Adrenal gland (tissue), 12 donors: ENCODE results near the gene DNAJB5. TPM values are rescaled to one million over a fixed set of nuclear protein-coding genes. Genes with fewer than 3 reads are reported as not detected.

ENCODE experiments used
- DNase-seq, 7 donors: peaks; one replicate each; pipeline ENCODE4 v3.0.0-alpha.2; 2019 to 2020
- H3K27ac ChIP-seq, 5 donors: fragments of 200-600 bp; sonication (generic) in 4 of 5; 1 replicate in 3 of 5; 2 replicates in 2 of 5; pipeline versions ENCODE4 v1.5.1 to v1.8.0; 2016 to 2020; ENCODE audit warnings: mild to moderate bottlenecking in 1 of 5
- H3K27me3 ChIP-seq: fragments of 200-600 bp; 2 replicates; pipeline ENCODE4 v1.8.0; 2021
- H3K36me3 ChIP-seq, 2 donors: fragments of 200-600 bp; replicated peaks in 1 of 2; 1 replicate in 1 of 2; 2 replicates in 1 of 2; pipeline versions ENCODE4 v1.5.1 to v1.8.0; 2018 to 2022
- H3K4me1 ChIP-seq, 2 donors: fragments of 200-600 bp; replicated peaks in 1 of 2; 1 replicate in 1 of 2; 2 replicates in 1 of 2; pipeline versions ENCODE4 v1.5.1 to v1.8.0; 2018 to 2021
- H3K4me3 ChIP-seq, 4 donors: fragments of 200-600 bp; sonication (generic) in 3 of 4; one replicate each; pipeline ENCODE4 v1.5.1; 2016 to 2018
- H3K9me3 ChIP-seq, 3 donors: fragments of 200-600 bp; sonication (generic) in 1 of 3; replicated peaks in 1 of 3; 1 replicate in 2 of 3; 2 replicates in 1 of 3; pipeline versions ENCODE4 v1.5.1 to v1.8.0; 2016 to 2021
- POLR2A ChIP-seq, 2 donors: fragments of 450-650 bp; IDR thresholded peaks; one replicate each; pipeline ENCODE4 v1.6.1; 2017; ENCODE audit warnings: antibody characterized with exemption in 2 of 2, mild to moderate bottlenecking in 2 of 2, moderate library complexity in 1 of 2
- WGBS, 4 donors: extraction: QIAGEN DNeasy Blood & Tissue Kit in 2 of 4; methylation state at CpG; one replicate each; pipeline versions ENCODE4 v1.1.5 to v1.1.7; 2013 to 2017; 5-methylcytosine and 5-hydroxymethylcytosine counted together
- intact Hi-C, 2 donors: fragments of 100-400 bp; cut with DNase I; formaldehyde crosslinking; loops; one replicate each; pipeline versions ENCODE4 v1.14.1 to v1.15.0; 2022 to 2023
- polyA plus RNA-seq, 3 donors: library from polyadenylated mRNA; stranded (reverse); fragments of 200-250 nt in 2 of 3; fragments of 350-450 nt in 1 of 3; fragmentation: Illumina TruSeq in 1 of 3; extraction: RNeasy Lipid Tissue Mini Kit (QIAGEN cat#74804) in 1 of 3; gene quantifications; one replicate each; pipeline ENCODE4 v1.2.3, GENCODE V29; 2013 to 2014
- total RNA-seq, 9 donors: library from RNA; depleted of rRNA in 4 of 9; stranded (reverse); fragments of >200 nt in 4 of 9; fragments of 120-200 nt in 1 of 9; fragmentation: NEBNext Ultra II Directional in 1 of 9; extraction: Animal tissue kit (Norgen Biotek cat#: 25700) in 1 of 9; gene quantifications; one replicate each; pipeline versions ENCODE4 v1.1.0 to v1.2.4, GENCODE V29; 2013 to 2023
- TF ChIP-seq, protein P1 (sequence below), 6 experiments: fragments of 450-650 bp in 4 of 6; fragments of 200-600 bp in 2 of 6; sonication (generic) in 1 of 6; IDR thresholded peaks; 1 replicate in 5 of 6; 2 replicates in 1 of 6; pipeline versions ENCODE4 v1.5.1 to v1.8.0; 2016 to 2021; ENCODE audit warnings: antibody characterized with exemption in 6 of 6, mild to moderate bottlenecking in 2 of 6, moderate library complexity in 1 of 6
- donor health status: healthy with polysubstance abuse.
- donor health status: Bipolar disorder and iron deficiency.
- donor health status: DM: yes; HTN: yes; CAD: no.
- donor health status: DM: no; HTN: no; CAD: no.
- donor health status: DM: no; HTN: no; CAD: no.
- donor health status: DM: yes; HTN: yes; CAD: no.

Gene DNAJB5
- total and polyA plus RNA-seq, 12 donors, result 6.2 to 22.4 (median 14.1) TPM

DNA sequence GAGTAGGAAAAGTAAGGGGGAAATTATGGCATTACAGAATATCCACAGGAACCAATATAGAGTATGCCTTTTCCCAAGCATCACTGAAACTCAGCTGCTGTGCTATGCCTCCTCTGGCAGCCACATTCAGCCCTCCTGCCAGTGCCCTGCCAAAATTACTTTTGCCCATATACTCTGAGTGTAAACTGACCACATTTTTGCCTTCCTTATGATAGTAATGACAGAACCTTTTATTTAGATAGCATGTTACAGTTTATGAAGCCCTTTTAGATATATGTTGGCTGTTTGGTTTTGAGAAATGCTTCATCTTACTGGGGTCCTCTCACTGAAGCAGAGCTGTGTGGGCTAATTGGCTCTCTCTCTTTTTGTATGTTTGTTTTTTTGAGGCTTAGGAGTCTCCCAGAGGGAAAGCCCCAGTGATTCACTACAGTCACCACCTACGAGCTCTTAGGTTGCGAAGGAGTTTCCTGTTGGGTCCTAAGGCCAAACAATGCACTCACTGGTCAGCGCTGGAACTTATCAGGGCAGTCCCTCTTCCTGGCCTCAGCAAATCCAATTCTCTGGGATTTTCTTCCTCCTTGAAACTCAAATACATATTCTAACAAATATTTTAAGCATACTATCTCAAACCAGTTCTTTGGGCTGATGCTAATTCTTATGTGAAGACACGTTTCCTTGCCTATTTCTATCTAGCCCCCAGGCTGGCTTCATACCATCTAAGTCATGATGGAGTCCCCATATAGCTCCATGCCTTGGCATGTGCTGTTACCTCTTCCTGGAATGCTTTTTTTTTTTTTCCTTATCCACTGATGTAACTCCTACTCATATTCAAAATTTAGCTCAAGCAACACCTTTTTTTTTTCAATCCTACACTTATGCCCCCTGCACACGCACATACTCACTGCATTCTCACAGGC lies 27.7 kb upstream of the DNAJB5 start:
- WGBS, 4 donors, result 45 to 68% (median 55%) methylated on average over 5 of the region's 5 CpGs
- DNase-seq, result no peak
- no peak overlapping the region for H3K4me3 ChIP-seq
- no peak overlapping the region for H3K27ac ChIP-seq
- H3K36me3 ChIP-seq, result no peaks in the 10 kb centered on the region
- no peak for TF ChIP-seq POLR2A (IDR thresholded peaks at IDR 0.05)
- TF ChIP-seq, protein P1, sequence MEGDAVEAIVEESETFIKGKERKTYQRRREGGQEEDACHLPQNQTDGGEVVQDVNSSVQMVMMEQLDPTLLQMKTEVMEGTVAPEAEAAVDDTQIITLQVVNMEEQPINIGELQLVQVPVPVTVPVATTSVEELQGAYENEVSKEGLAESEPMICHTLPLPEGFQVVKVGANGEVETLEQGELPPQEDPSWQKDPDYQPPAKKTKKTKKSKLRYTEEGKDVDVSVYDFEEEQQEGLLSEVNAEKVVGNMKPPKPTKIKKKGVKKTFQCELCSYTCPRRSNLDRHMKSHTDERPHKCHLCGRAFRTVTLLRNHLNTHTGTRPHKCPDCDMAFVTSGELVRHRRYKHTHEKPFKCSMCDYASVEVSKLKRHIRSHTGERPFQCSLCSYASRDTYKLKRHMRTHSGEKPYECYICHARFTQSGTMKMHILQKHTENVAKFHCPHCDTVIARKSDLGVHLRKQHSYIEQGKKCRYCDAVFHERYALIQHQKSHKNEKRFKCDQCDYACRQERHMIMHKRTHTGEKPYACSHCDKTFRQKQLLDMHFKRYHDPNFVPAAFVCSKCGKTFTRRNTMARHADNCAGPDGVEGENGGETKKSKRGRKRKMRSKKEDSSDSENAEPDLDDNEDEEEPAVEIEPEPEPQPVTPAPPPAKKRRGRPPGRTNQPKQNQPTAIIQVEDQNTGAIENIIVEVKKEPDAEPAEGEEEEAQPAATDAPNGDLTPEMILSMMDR (IDR thresholded peaks at IDR 0.05), result no peak
- H3K9me3 ChIP-seq, result no peaks in the 10 kb centered on the region
- H3K27me3 ChIP-seq, result peaks cover 19% of the 10 kb centered on the region
- intact Hi-C loops, result no loop called here
- H3K4me1 ChIP-seq, result peaks cover 4 to 7% of the 10 kb centered on the region in 2 donors

DNA sequence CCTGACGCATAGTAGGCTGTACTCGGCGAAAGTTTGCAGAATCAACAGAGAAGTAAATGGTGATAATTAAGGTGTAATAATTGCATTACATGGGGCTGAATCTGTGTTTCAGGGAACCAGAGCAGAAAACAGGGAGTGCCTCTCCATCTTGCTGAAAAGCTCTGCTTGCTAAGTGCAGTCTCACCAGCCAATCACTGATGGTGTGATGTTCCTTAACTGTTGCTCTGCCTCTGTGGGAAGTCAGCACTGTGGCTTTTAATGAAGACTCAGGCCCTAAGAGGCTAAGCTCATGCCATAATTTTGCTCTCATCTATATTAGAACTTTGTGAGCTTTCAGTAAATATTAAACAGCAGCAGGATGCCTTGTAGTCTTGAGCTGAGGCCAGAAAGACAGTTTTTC lies 27.0 kb upstream of the DNAJB5 start:
- Histone ChIP-seq H3K27me3 (peaks cover 16% of the 10 kb centered on the region), H3K9me3 (no peaks in the 10 kb centered on the region), H3K36me3 (no peaks in the 10 kb centered on the region), H3K4me3 (no peak overlapping the region), H3K27ac (no peak overlapping the region), H3K4me1 (peaks cover 3 to 5% of the 10 kb centered on the region in 2 donors)
- WGBS, 4 donors, result 68 to 85% (median 78%) methylated on average over 3 of the region's 3 CpGs
- TF ChIP-seq, protein P1 (IDR thresholded peaks at IDR 0.05), result no peak
- TF ChIP-seq POLR2A (IDR thresholded peaks at IDR 0.05), result no peak
- DNase-seq, result no peak
- intact Hi-C loops, result no loop called here

- intact Hi-C loops, result no loop called here
- TF ChIP-seq, protein P1 (IDR thresholded peaks at IDR 0.05), result no peak
- Histone ChIP-seq H3K4me3 (no peak overlapping the region), H3K36me3 (no peaks in the 10 kb centered on the region), H3K27me3 (peaks cover 17% of the 10 kb centered on the region), H3K4me1 (no peaks in the 10 kb centered on the region), H3K9me3 (no peaks in the 10 kb centered on the region), H3K27ac (no peak overlapping the region)
- 49 to 79% (median 61%) methylated on average over 2 of the region's 2 CpGs for WGBS, 4 donors
- DNase-seq, result no peak
Measured at GRCh38 chr9:34963552-34963951, 26.0 kb upstream of the DNAJB5 start.

- no peak for DNase-seq
- intact Hi-C loops, result no loop called here
- Histone ChIP-seq H3K27ac (no peak overlapping the region), H3K36me3 (no peaks in the 10 kb centered on the region), H3K9me3 (no peaks in the 10 kb centered on the region), H3K4me1 (no peaks in the 10 kb centered on the region), H3K27me3 (peaks cover 21% of the 10 kb centered on the region), H3K4me3 (no peak overlapping the region)
- TF ChIP-seq, protein P1 (IDR thresholded peaks at IDR 0.05), result no peak
- TF ChIP-seq POLR2A (IDR thresholded peaks at IDR 0.05), result no peak
- WGBS, 4 donors, result 62 to 77% (median 70%) methylated on average over 3 of the region's 3 CpGs
Measured at GRCh38 chr9:34964458-34964857, 25.1 kb upstream of the DNAJB5 start.
